LNCAP (cell line): Measurements from ENCODE around the gene SLC8A1.

Experiments
- TF ChIP-seq, protein P1 (sequence below): fragments of 450-650 bp; IDR thresholded peaks from 2 replicates; pipeline ENCODE4 v1.5.1; 2017; ENCODE audit warnings: mild to moderate bottlenecking

Gene SLC8A1

GRCh38 chr2:40244251-40244650 lies 207.6 kb downstream of the SLC8A1 start:
- TF ChIP-seq, protein P1, sequence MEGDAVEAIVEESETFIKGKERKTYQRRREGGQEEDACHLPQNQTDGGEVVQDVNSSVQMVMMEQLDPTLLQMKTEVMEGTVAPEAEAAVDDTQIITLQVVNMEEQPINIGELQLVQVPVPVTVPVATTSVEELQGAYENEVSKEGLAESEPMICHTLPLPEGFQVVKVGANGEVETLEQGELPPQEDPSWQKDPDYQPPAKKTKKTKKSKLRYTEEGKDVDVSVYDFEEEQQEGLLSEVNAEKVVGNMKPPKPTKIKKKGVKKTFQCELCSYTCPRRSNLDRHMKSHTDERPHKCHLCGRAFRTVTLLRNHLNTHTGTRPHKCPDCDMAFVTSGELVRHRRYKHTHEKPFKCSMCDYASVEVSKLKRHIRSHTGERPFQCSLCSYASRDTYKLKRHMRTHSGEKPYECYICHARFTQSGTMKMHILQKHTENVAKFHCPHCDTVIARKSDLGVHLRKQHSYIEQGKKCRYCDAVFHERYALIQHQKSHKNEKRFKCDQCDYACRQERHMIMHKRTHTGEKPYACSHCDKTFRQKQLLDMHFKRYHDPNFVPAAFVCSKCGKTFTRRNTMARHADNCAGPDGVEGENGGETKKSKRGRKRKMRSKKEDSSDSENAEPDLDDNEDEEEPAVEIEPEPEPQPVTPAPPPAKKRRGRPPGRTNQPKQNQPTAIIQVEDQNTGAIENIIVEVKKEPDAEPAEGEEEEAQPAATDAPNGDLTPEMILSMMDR, result no peak

DNA sequence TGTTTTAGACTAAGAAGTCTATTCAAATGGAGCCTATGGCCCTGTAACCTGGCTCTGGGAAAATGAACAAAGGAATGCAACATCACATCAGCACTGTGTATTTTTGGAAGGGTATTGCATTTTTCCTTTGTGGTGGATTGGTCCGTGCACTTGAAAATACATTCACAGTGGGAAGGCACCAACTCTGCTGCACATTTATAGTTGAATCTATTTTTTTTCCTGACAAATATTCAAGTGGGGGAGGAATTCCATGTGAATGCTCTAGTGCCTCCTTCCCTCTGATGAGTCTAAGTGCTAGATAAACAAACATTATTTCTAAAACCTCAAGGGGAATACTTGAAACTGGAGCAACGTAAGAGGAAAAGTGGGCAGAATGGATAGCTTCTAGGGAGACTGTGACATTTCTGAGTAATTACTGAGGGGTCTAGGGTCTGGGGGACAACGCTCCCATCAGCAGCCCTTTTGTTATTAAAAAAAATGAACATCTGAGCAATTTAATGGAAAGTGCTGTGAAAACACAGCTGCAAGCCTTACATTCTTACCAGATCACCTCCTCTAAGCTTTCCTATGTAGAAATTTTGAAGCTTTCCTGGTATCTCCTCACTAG lies 208.2 kb downstream of the SLC8A1 start:
- TF ChIP-seq, protein P1, result no peak

GRCh38 chr2:40242315-40242714 lies 209.6 kb downstream of the SLC8A1 start:
- TF ChIP-seq, protein P1, result no peak

DNA sequence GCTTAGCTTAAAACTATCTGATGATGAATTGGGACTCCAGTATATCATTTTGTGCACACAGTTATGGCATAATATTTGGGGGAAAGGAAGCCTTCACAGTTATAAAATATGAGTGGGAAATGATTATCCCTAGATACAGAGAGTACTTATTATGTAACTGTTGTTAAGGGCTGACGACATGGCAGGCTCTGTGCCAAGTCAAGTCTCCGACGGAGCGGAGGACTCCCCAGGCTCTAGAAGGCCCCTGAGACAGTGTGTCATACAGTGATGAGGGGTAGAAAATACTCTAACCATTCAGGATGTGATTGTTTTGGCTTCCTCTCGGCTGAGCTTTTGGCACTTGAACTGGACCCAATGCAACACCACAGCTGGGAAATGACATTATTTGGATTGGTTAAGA lies 211.8 kb downstream of the SLC8A1 start:
- TF ChIP-seq, protein P1, result no peak

DNA sequence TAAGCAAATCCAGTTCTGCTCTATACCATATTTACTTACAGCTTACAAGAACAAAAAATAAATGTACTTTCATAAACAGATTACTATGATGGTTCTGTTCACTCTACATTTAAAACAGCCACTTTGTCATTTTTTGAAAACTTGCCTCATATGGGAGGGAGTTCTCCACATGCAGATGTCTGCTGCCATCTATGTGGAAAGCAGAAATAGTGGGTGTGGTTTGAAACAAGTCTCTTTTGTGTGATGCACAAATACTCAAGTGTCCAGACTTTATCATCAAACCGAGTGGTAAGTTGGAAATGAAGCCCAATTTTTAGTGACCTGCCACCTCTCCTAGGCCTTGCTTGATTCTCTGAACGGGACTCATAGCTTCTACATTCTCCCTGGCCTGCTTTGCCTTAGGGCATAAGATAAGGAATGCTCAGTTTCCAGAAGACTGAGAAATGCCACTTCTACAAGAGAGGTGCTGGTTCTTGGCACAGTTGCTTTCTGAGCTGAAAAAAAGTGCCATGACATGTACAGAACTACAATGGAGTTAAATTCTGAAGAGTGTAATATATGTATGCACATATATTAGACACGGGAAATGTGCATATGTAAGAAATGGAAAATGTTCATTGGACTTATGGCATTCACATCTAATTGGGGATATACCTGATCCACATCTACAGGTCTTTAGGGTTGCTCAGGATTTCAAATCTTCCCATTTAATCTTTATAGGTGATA lies 221.0 kb downstream of the SLC8A1 start:
- TF ChIP-seq, protein P1, result no peak

GRCh38 chr2:40230186-40230585 lies 221.7 kb downstream of the SLC8A1 start:
- TF ChIP-seq, protein P1, result no peak

GRCh38 chr2:40228310-40228709 lies 223.6 kb downstream of the SLC8A1 start:
- TF ChIP-seq, protein P1, result no peak
